ENCODE results near the gene CCDC142.
A peak's percentile ranks its signal among the peaks of the same experiment; 100 is the strongest.
"Not testable (repeated sequence)": the region's sequence is repeated elsewhere in the genome, so short reads cannot be mapped to it uniquely, and the experiment has no call there.

Gene CCDC142

DNA sequence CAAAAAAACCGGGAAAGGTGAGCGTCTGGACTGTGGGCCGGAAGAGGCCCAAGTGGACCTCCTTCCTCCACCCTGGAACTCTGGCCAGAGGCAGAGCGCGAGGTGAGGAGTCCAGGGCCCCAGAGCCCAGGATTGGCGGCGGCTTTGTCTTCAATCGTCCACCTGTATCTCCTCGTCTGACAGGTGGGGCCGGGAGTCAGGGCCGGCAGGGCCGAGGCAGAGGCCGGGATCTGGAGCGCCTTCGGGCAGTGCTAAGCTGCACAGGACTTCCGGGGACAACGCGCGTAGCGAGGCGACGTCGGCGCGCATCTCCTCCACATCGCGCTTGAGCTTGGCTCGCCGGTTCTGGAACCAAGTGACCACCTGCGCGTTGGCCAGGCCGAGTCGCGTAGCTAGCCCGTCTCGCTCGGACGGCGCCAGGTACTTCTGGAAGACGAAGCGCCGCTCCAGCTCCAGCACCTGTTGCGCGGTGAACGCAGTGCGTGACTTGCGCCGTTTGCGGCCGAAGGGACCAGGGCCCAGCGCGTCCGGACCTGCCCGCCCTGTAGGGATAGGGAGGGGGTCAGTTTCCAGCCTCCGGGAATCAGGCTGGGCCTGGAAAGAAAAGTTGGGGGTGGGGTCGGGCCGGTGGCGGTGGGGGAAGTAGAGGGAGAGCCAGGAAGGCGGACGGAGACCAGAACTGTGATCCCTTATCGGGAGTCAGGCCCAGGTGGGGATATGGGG lies 15.1 kb upstream of the CCDC142 start:
- DNase-seq, result no peak

DNA sequence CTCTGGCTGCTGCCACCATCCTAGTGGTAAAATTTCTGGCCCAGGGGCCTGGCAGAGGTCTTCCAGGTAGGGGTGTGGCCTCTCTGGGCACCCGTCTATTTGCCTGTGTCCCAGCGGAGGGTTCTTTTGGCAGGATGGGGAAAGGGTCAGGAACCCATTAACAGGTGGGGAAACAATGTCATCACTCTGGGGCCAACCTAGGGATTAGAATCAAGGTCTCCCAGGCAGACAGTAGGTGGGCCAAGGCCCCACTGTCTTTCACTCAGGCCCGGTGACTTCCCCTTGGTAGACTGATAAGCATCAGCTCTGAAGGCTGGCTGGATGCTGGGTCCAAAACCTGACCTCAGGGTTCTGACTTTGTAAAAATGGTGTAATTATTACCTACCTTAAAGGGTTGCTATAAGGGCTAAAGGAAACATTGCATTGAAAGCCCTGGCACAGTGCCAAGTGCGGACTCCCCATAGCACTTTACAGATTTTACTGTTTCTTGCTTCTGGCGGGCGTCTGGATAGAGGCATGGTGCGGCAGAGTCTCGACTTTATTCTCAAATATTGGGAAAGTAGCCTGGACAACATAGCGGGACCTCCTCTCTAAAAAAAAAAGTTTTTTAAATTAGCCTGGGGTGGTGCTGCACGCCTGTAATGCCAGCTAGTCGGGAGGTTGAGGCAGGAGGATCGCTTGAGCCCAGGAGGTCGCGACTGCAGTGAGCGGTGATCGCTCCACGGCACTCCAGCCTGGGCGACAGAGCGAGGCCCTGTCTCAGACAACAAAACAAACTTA lies 14.4 kb upstream of the CCDC142 start:
- DNase-seq, result no peak

DNA sequence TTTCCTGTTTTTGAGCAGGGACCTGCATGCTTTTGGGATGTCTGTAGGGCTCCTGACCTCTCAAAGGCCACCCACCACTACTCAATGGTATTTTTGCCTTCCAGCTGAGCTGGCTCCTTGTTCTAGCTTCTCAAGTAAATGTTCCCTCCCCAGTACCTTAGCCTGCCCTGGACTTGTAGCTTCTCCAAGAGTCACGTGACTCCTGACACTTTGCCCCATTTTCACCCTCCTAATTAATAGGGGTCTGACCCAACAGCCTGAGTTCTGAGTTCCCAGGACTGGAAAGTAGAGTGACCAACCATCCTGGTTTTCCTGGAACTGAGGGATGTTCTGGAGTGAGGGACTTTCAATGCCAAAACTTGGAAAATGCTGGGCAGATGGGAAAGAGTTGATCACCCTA lies 12.6 kb upstream of the CCDC142 start:
- DNase-seq, result no peak

DNA sequence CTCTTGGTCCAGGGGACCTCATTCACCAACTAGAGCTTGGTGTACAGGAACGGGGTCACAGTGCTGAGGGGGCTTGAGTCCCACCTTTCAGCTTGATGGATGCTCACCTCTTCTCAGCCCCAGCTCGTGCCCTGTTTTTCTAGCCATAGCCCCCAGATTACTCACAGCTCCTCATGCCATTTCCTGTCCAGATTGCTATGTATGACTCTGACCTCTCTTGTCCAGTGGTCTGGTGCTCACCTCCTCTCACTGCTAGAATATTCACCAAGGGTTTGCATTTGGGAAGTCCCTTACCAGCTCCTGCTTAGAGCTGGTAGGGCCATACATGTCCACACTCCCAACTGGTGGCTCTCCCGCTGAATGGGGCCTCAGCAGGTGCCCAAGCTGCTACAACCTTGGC lies 10.7 kb upstream of the CCDC142 start:
- no peak for DNase-seq

DNA sequence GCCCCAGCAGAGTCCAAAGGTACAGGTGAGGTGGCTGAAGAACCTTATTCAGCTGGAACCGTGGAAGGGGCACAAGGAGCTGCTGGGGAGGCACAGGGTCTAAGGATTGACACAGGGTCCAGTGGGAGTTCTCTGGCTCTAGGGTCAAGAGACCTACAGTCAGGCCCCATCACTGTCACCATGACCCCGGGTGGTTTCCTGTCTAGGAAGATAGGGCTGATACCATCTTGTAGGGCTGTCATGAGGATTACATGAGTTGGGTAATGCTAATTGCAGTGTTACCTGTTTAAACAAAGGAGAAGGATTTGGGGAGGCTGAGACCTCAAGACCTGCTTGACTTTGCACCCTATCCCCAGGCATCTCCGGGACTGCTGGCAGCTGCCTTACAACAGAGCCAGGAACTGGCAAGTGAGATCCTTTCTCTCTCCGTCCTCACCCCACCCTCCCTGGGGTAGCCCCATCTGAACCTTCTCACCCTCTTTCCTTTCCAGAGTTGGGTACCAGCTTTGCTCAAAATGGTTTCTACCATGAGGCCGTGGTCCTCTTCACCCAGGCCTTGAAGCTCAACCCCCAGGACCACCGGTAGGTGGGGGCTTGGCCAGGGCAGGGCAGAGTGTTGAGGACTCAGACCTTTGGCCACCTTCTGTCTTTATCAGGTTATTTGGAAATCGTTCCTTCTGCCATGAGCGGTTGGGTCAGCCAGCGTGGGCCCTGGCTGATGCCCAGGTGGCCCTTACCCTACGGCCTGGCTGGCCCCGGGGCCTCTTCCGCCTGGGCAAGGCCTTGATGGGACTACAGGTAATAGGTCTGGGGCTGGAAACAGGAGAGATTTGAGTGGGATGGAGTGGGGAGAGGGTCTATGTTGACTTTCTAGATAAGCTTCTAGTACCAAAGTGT lies 9.1 kb upstream of the CCDC142 start:
- DNase-seq, result no peak

DNA sequence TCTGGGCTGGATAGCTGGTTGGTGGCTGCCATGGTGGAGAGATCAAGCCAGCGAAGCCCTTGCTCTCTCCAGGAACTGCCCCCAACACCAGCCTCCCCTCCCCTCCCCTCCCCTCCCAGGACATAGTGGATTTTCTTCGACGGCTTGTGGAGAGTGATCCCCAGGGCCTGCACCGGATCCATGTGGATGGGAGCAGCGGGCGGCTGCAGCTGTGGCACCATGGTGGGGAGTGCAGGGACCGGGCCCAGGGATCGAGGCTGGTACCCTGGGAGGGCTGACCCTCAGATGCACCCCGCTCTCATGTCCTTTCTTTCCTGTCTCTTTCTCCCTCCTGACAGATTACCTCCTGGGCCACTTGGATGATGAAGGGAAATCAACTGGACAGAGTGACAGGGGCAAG lies 7.1 kb upstream of the CCDC142 start:
- DNase-seq, result no peak

DNA sequence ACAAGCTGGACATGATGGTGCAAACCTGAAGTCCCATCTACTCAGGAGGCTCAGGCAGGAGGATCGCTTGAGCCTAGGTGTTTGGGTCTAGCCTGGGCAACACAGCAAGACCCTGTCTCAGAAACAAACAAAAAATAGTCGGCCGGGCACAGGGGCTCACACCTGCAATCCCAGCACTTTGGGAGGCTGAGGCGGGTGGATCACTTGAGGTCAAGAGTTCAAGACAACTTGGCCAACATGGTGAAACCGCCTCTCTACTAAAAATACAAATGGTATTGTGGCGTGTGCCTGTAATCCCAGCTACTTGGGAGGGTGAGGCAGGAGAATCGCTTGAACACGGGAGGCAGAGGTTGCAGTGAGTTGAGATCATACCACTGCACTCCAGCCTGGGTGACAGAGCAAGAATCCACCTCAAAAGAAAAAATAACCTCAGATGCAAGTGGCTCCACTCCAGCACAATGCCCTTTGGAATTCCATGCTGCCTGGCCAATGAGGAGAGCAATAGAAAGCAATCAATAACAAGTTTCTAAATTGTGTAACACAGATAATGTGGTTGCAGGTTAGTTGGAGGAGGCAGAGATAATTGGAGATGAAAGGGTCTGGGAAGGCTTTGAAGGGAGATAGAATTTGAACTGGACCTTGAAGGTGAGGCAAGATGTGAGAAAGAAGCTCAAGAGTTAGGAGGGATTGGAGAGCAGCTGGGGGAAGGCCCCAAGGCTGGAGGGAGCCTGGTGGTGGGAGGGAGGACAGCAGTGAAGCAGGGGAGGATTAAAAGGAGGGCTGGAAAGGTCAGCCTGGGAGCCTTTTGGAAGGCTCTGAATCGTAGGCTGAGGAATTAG lies 6.1 kb upstream of the CCDC142 start:
- no peak for DNase-seq

DNA sequence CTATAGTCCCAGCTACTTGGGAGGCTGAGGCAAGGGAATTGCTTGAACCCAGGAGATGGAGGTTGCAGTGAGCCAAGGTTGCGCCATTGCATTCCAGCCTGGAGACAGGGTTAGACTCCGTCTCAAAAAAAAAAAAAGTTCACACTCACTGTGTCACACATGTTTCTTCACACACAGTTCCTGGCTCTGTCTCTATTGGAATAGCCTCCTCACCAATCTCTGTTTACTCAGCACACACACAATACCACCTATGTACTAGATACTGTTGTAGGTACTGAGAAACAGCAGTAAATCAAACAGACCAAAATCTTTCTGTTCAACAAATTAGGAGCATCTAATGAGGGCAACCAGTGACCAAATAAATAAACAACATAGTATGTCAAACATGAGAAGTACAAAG lies 3.3 kb upstream of the CCDC142 start:
- no peak for DNase-seq

DNA sequence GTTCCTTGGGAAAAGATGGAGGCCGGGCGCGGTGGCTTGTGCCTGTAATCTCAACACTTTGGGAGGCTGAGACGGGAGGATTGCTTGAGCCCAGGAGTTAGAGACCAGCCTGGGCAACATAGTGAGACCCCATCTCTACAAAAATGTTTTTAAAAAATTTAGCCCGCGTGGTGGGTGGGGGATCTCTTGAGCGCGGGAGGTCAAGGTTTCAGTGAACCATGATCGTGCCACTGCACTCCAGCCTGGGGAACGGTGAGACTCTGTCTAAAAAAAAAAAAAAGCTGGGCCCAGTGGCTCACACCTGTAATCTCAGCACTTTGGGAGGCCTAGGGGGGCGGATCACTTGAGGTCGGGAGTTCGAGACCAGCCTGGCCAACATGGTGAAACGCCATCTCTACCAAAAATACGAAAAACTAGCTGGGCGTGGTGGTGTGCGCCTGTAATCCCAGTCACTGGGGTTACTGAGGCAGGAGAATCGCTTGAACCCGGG lies 922 bp upstream of the CCDC142 start:
- DNase-seq, result not testable (repeated sequence)

DNA sequence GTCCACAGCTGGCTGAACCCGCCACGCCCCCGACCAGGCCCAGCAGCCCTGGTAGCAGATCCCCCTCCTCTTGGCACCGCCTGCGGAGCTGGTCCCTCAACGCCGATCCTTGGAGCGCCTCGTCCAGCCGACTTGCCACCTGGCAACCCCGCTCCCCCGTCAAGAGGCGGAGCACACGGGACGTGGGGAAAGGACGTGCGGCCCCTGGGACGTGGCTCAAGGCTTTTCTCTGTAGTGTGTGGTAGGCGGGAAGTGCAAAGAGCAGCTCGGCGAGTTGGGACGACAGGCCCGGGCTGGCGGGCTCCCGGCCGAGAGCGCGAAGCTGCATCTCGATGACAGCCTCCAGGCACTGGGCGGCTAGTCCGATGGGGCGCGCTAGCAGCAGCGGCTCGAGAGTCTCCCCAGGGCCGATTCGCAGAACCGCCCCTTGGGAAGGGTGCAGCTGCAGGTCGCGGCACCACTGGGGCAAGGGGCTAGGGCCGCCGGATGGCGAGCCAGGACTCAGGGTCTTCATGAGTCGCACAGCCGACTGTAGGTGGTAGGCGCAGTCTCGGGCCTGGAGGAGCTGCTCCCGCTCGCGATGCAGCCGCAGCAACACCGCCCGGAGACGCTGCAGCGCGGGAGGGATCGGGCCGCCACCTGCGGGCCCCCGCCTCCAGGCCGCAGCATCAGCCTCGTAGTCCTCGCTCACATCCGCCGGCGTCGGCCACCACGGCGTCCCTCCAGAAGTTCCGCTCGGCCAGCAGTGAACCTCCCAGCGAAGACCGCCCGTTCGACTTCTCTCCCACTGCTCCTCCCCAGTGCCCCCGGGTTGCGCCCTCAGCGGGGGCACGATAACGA lies 617 bp downstream of the CCDC142 start:
- DNase-seq, result no peak

DNA sequence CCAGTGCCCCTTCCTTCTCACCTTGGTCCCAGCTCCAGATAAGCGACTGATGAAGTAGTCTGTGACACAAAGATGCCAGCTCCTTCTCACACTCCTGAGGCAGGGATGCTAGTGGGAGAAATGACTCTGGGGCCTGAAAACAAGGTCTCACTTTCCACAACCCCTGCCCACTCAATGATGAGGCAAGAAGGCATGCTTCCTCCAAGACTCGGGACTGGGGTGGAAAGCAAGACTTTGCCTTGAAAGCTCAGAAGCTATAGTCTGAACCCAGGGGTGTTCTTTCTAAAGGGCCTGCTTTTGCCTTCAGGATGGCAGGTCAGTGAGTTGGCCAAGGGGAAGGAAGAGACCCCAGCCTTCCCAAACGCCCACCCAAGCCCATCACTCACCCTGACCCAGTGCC lies 1.4 kb downstream of the CCDC142 start:
- no peak for DNase-seq

DNA sequence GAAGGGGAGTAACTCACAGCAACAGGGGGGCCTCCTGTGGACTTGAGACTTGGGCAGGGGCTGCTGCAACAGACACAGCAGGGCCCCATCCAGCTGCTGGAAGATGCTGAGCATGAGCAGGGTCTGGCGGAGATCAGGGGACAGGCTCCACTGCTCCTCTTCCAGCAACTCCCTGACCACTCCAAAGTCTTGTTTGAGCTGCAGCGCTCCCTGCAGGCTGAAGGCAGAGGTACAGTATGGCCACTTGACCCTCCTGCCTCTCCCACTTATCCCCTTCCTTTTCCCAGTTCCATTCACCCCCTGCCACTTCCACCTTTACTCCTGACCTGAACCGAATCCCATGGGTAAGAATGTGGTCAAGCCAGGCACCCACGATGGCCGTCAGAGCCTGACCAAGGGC lies 7.9 kb downstream of the CCDC142 start:
- no peak for DNase-seq

DNA sequence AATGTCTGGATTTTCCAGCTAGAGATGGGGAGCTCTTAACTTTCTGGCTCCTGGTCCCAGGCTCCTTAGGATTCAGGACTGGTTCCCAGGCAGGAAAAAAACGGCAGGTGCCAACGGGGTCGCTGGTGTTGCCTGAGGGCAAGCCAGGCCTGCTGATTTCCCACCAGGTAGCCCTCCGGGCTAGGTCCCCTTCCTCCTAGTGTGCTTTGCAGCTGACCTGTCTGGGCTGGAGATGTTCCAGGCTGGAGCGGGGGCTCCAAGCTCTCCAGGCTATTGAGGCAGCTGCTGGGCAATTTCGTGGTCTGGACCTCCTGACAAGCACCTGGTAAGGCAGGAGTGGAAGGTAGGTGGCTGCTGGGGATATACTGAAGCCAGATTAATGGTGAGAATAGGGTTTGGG lies 8.3 kb downstream of the CCDC142 start:
- DNase-seq, result no peak

DNA sequence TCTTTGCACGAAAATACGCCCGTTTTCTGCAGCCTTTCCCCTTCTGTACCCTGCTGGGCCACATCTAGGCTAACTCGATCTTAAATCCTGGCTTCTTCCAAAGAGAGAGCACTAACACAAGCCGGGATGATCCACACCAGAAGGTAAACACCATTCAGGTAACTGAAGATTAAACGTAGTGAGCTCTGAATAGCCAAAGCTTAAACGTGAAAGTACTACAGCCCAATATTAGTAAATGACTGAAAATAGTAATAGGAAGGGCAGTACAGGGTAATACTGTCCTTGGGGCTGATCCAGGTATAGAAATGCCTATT lies 9.9 kb downstream of the CCDC142 start:
- no peak for DNase-seq

DNA sequence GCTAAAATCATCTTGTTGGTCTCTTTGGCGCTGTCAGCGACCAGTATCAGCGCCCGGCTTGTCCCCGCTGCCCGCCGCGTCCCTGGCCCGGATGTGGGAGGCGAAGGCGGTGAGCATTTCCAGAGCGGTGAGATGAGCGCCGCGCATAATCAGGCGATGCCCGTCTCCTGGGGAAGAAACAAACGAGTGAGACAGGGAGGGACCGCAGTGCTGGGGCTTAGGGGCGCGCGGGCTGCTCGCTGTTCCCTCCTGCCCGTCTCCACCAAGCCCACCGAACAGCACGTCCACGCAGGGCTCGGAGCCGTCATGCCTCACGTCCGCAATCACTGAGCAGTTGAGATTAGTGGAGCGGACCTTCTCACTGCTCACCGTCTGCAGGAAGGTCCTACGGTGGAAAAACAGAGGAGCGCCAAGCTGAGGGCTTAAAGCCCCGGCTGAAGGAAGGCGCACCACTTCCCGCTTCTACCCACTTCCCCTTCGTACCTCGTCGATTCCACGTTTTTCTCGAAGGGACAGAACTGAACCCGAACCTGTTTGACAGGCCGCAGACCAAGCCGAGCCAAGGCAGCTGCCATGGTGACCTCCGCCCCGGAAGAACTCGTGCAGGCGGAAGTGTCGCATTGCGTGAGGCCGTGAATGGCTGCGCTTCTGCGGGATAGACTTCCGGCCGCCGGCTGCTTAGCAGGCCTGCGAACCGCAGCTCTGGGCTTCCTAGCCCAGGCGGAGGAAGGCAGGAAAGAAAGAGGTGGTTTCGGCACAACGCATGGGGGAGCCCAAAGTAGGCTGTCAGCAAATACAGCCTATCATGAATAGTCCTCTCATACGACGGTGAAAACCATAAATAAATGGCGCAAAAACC lies 10.5 kb downstream of the CCDC142 start, which contains the start of gene MRPL53:
MRPL53 (minus strand) TSS at position 595 of the 859 bp plus-strand sequence; CDS start at position 575, 20 bp downstream.
- peak; percentile 86 for DNase-seq

DNA sequence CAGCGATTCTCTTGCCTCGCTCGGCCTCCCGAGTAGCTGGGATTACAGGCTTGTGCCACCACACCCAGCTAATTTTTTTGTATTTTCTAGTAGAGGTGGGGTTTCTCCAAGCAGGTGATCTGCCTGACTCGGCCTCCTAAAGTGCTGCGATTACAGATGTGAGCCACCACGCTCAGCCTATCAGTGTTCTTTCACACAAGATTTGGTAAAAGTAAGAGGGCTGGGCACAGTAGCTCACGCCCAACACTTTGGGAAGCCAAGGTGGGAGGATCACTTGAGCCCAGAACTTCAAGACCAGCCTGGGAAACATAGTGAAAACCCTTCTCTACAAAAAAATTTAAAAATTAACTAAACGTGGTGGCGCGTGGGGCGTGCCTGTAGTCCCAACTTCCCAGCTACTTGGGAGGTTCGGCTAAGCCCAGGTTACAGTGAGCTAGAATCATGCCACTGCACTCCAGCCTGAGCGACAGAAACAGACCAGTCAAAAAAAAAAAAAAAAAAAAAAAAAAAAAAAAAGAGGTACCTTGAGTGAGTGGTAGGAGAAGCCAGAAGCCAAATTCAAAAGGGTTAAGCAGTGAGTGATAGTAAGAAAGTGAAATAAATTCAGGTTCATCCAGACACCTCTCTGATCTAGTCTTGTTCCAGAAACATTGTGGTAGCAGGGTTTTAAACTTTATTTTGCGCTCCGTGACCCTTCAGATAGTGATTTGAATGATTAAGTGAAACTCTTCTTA lies 11.3 kb downstream of the CCDC142 start:
- no peak for DNase-seq

DNA sequence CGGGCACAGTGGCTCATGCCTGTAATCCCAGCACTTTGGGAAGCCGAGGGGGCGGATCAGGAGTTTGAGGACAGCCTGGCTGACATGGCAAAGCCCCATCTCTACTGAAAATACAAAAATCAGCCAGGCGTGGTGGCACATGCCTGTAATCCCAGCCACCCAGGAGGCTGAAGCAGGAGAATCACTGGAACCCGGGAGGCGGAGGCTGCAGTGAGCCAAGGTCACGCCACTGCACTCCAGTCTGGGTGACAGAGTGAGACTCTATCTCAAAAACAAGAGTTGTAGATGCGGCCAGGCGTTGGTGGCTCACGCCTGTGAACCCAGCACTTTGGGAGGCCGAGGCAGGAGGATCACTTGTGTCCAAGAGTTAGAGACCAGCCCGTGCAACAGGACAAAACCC lies 12.1 kb downstream of the CCDC142 start:
- not testable (repeated sequence) for DNase-seq

DNA sequence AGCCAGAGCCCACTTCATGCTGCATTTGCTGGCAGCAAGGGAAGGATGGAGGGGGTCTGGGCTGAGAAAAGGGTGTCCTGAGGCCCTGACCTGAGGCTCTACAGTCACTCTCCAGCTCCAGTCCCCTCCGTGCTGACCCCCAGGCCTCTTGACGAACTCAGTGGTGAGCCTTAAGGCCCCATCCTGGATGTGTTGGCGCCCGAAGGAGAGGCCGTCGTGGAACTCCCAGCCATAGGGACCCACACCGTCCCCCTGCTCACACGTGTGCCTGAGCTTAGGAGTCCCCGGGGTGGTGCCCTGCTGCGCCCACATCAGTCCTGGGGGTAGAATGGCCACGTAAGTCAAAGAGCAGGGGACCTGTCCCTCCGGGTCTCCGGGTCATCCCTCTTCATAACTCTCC lies 18.4 kb downstream of the CCDC142 start:
- no peak for DNase-seq

DNA sequence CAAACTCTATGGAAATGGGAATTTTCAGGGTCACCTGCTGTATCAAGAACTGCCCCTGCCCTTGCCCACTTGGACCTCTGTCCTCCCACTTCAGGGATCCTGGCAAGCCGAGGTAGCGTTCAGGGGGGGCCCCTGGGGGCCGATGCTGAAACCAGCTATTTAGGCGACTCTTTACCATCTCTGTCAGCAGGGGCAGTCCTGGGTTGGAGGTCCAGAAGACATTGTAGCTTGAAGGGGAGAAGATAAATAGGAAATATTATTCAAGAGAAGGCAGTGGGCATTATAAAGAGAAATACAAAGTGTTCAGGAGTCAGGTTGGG lies 20.1 kb downstream of the CCDC142 start:
- no peak for DNase-seq
